ENCODE results near the gene RNASE4.

GRCh38 chr14:20686386-20687143 lies 2.2 kb downstream of the RNASE4 start:
- TF ChIP-seq, protein P1, sequence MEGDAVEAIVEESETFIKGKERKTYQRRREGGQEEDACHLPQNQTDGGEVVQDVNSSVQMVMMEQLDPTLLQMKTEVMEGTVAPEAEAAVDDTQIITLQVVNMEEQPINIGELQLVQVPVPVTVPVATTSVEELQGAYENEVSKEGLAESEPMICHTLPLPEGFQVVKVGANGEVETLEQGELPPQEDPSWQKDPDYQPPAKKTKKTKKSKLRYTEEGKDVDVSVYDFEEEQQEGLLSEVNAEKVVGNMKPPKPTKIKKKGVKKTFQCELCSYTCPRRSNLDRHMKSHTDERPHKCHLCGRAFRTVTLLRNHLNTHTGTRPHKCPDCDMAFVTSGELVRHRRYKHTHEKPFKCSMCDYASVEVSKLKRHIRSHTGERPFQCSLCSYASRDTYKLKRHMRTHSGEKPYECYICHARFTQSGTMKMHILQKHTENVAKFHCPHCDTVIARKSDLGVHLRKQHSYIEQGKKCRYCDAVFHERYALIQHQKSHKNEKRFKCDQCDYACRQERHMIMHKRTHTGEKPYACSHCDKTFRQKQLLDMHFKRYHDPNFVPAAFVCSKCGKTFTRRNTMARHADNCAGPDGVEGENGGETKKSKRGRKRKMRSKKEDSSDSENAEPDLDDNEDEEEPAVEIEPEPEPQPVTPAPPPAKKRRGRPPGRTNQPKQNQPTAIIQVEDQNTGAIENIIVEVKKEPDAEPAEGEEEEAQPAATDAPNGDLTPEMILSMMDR (conservative IDR thresholded peaks at IDR 0.05 in 1 of 2, IDR thresholded peaks at IDR 0.05 in 1 of 2; ENCODE audit: extremely low read depth in 1 of 2, insufficient read depth in 1 of 2, low read depth in 1 of 2, low read length in 2 of 2) = no peak
- TF ChIP-seq EZH2 (IDR thresholded peaks at IDR 0.05; ENCODE audit: borderline replicate concordance, low read length) = no peak

Data from mammary epithelial cell (primary cell).